ENCODE measurements around the gene APH1A. TPM values are rescaled to one million over a fixed set of nuclear protein-coding genes. Genes with fewer than 3 reads are reported as not detected.

Gene APH1A
- total RNA-seq, 2 experiments from 2014 or later, result 129 TPM

DNA sequence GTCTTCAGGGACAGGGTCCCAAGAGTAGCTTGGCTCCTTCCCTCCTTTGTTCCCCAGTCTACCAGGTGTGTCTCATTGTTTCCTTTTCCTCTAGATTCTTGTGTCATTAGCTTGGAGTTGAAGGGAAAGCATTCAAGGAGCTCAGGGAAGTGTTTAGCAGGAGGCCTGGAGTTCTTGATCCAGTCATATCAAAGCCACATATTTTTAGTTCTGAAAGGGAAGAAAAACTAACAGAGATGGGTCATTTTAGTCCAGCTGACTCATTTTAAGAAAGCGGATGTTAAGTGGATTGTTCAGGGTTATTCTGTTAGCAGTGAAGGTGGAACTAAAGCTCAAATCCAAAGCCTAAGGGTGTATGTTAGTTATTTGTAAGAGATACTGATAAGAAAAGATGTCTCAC is 4.5 kb upstream of the APH1A start:
- CTCF ChIA-PET, result interaction anchor here (1.7 kb wide), 1 partner anchor 18 kb away, joined by 5 read pairs; no protein-coding TSS in a partner anchor
- POLR2A ChIA-PET, result interaction anchor here (0.6 kb wide), 1 partner anchor 32 kb away, joined by 3 read pairs; no protein-coding TSS in a partner anchor

- CTCF ChIA-PET, result interaction anchor here (0.6 kb wide), 1 partner anchor 57 kb away, joined by 3 read pairs; no protein-coding TSS in a partner anchor
- POLR2A ChIA-PET, result no interaction called here
Observed at GRCh38 chr1:150271291-150271959, 2.6 kb upstream of the APH1A start.

GRCh38 chr1:150269451-150269850 is 635 bp upstream of the APH1A start:
- ChIA-PET POLR2A (interaction anchor here (0.5 to 1.3 kb wide), 5 partner anchors 34 to 382 kb away, joined by 3 to 5 read pairs (median 3); partner anchors contain the start of genes ANP32E and RPRD2), CTCF (interaction anchor here (1.5 kb wide), 1 partner anchor 14 kb away, joined by 8 read pairs; no protein-coding TSS in a partner anchor)

GRCh38 chr1:150268340-150268704 is 494 bp downstream of the APH1A start:
- ChIA-PET CTCF (interaction anchor here (1.5 kb wide), 1 partner anchor 13 kb away, joined by 8 read pairs; no protein-coding TSS in a partner anchor), POLR2A (interaction anchor here (0.6 to 1.3 kb wide), 2 partner anchors 154 to 381 kb away, joined by 3 to 4 read pairs; a partner anchor contains a TSS)

GRCh38 chr1:150267896-150268295 is 920 bp downstream of the APH1A start:
- CTCF ChIA-PET, result no interaction called here
- POLR2A ChIA-PET, result no interaction called here

- POLR2A ChIA-PET, result interaction anchor here (0.6 kb wide), 1 partner anchor 34 kb away, joined by 3 read pairs; no protein-coding TSS in a partner anchor
- CTCF ChIA-PET, result interaction anchor here (0.7 kb wide), 1 partner anchor 224 kb away, joined by 3 read pairs; the partner anchor contains the start of gene TARS2
Observed at GRCh38 chr1:150263549-150263948, 5.3 kb downstream of the APH1A start.

GRCh38 chr1:150262388-150263320 is 6.2 kb downstream of the APH1A start:
- POLR2A ChIA-PET, result interaction anchor here (0.6 kb wide), 1 partner anchor 35 kb away, joined by 3 read pairs; no protein-coding TSS in a partner anchor
- CTCF ChIA-PET, result interaction anchor here (0.6 kb wide), 1 partner anchor 253 kb away, joined by 3 read pairs; the partner anchor contains the start of gene FALEC

- CTCF ChIA-PET, result interaction anchor here (1.1 kb wide), 1 partner anchor 11 kb away, joined by 3 read pairs; no protein-coding TSS in a partner anchor
- POLR2A ChIA-PET, result interaction anchor here (0.6 kb wide), 1 partner anchor 27 kb away, joined by 4 read pairs; no protein-coding TSS in a partner anchor
Observed at GRCh38 chr1:150261367-150261766, 7.4 kb downstream of the APH1A start.

GRCh38 chr1:150259758-150260669 is 8.8 kb downstream of the APH1A start:
- POLR2A ChIA-PET, result no interaction called here

GRCh38 chr1:150259217-150259616 is 9.6 kb downstream of the APH1A start:
- ChIA-PET POLR2A (no interaction called here), CTCF (interaction anchor here (0.8 to 1.1 kb wide), 2 partner anchors 22 to 257 kb away, joined by 3 read pairs; no protein-coding TSS in a partner anchor)

More at GRCh38 chr1:150259758-150260669, 8.8 kb downstream of the APH1A start:
- CTCF ChIA-PET, result interaction anchor here (0.8 to 1.1 kb wide), 2 partner anchors 21 to 256 kb away, joined by 3 read pairs; no protein-coding TSS in a partner anchor

DNA sequence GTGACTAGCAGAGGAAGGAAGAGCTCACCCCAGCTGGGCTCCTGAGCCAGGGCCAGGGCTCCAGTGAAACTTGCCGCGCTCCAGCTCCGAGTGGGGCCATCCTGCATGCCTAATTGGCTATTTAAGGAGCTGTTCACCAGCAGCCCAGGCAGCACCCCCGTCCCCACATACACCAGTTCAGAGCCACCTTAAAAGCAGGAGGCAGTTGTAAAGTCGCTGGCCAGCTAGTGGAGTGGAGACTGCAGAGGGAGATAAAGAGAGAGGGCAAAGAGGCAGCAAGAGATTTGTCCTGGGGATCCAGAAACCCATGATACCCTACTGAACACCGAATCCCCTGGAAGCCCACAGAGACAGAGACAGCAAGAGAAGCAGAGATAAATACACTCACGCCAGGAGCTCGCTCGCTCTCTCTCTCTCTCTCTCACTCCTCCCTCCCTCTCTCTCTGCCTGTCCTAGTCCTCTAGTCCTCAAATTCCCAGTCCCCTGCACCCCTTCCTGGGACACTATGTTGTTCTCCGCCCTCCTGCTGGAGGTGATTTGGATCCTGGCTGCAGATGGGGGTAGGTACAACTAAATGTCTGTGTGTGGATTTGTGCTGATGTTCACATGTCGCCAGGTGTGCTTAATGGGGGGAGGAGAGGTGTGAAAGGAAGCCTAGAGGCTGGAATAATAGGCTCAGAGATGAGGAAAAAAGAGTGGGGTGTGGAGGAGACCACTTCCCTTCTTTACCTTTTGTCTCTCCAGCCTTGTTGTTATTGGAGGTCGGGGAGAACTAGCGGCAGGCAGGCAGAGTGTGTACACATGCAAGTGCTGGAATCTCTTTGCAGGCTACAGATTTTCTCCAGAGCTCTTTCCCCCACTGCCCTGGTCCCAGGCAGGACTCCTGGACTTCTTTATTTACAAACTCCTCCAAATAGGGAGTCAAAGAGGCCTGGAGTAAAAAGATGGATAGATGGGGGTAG is 10.9 kb downstream of the APH1A start, which contains the start of gene CA14:
CA14 (plus strand) TSS at position 151 of the 962 bp plus-strand sequence; CDS start at position 506, 355 bp downstream.
- CTCF ChIA-PET, result no interaction called here
- POLR2A ChIA-PET, result interaction anchor here (0.7 kb wide), 1 partner anchor 311 kb away, joined by 5 read pairs; no protein-coding TSS in a partner anchor

DNA sequence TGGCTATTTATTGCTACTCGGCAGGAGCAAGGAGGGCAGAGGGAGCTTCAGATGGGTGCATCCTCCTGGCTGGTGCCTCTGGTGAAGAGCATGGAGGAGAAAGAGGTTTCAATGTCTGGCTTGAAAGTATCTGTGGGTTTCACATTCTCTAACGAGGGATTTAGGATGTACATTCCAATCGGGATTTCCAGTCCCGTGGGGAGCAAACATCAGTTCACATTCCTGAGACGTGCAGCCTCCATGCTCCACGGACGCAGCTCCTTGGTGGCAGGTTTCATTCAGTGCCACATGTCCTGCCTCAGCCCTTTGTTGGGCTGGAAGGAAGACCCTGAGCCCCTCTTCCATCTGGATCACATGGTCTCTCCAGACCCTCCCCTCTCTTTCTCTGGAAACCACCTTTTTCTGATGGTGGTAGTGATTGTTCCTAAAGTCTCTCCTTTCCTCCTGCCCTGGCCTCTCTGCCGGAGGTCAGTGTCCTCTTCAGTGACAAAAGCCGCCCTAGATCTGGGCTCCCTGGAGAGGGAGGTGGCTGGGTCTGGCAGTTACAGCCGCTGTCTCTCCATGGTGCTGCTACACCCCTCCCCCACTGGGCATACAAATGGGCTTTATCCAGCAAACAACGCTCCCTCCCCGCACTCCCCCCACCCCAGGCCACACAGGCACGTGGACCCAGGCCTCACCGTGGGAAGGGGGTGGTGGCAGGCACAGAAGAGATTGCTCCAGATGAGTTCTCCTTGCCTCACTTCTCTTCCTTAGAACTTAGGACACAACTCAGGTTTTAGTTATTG is 12.1 kb downstream of the APH1A start:
- ChIA-PET POLR2A (no interaction called here), CTCF (interaction anchor here (0.6 to 3.1 kb wide), 17 partner anchors 12 to 304 kb away, joined by 3 to 17 read pairs (median 4); partner anchors contain the start of genes APH1A, C1orf54 and CIART)

DNA sequence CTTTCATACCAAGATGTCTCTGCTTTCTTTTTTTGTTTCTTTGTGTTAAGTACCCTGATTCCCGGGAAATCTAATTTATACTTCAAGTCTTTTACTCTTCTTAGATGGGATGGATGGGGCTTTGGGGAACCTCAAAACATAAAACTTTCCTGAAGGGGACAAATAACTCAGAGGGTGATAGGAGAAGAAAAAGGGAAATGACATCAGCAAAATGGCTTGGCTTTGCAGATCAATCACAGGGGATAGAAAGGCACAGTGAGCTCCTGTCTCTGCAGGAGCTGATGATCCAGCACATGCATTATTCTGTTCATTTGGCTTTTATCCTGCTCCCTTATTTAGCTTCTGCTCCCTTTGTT is 12.6 kb downstream of the APH1A start:
- CTCF ChIA-PET, result interaction anchor here (0.6 to 3.1 kb wide), 17 partner anchors 13 to 305 kb away, joined by 3 to 17 read pairs (median 4); partner anchors contain the start of genes APH1A, C1orf54 and CIART
- POLR2A ChIA-PET, result interaction anchor here (0.6 kb wide), 1 partner anchor 167 kb away, joined by 3 read pairs; no protein-coding TSS in a partner anchor

- POLR2A ChIA-PET, result interaction anchor here (0.6 kb wide), 1 partner anchor 234 kb away, joined by 10 read pairs; no protein-coding TSS in a partner anchor
- CTCF ChIA-PET, result interaction anchor here (1.3 kb wide), 1 partner anchor 12 kb away, joined by 3 read pairs; no protein-coding TSS in a partner anchor
Observed at GRCh38 chr1:150249936-150250335, 18.9 kb downstream of the APH1A start.

- ChIA-PET POLR2A (no interaction called here), CTCF (no interaction called here)
Observed at GRCh38 chr1:150243003-150243402, 25.8 kb downstream of the APH1A start.

DNA sequence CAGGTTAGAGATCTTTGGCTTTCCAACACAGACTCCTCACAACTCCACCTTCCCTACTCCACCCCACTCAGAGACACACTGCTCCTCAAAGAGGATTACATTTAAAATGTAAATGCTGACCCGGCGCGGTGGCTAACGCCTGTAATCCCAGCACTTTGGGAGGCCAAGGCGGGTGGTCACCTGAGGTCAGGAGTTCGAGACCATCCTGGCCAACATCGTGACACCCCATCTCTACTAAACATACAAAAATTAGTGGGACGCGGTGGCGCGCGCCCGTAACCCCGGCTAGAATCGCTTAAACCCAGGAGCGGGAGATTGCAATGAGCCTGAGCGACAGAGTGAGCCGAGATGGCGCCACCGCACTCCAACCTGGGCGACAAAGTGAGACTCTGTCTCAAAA is 31.1 kb downstream of the APH1A start:
- POLR2A ChIA-PET, result no interaction called here
- CTCF ChIA-PET, result no interaction called here
